22Rv1 (cell line): Measurements from ENCODE around the gene SMOC2.
"Not testable (repeated sequence)": the region's sequence is repeated elsewhere in the genome, so short reads cannot be mapped to it uniquely, and the experiment has no call there.

Experiments used
- H3K27ac ChIP-seq: fragments of 450-650 bp; 2 replicates; pipeline ENCODE4 v1.5.1; 2017
- CTCF ChIP-seq: fragments of 450-650 bp; IDR thresholded peaks from 2 replicates; pipeline ENCODE4 v1.5.1; 2017; ENCODE audit warnings: mild to moderate bottlenecking
- ZFX ChIP-seq: fragments of 450-650 bp; IDR thresholded peaks from 2 replicates; pipeline ENCODE4 v1.6.1; 2017; ENCODE audit warnings: antibody characterized with exemption, borderline replicate concordance

Gene SMOC2

GRCh38 chr6:168603234-168603633 is 162.2 kb downstream of the SMOC2 start:
- H3K27ac ChIP-seq = no peak overlapping the region
- TF ChIP-seq CTCF = no peak
- no peak for TF ChIP-seq ZFX

- H3K27ac ChIP-seq = no peak overlapping the region
- TF ChIP-seq ZFX (no peak), CTCF (no peak)
Measured at GRCh38 chr6:168605964-168606363, 165.0 kb downstream of the SMOC2 start.

- TF ChIP-seq CTCF (no peak), ZFX (no peak)
- H3K27ac ChIP-seq = no peak overlapping the region
Measured at GRCh38 chr6:168606722-168607121, 165.7 kb downstream of the SMOC2 start.

GRCh38 chr6:168607272-168608112 is 166.5 kb downstream of the SMOC2 start:
- no peak overlapping the region for H3K27ac ChIP-seq
- TF ChIP-seq CTCF (no peak), ZFX (no peak)

GRCh38 chr6:168608113-168608400 is 167.1 kb downstream of the SMOC2 start:
- no peak overlapping the region for H3K27ac ChIP-seq
- TF ChIP-seq ZFX = no peak
- TF ChIP-seq CTCF = no peak

- no peak overlapping the region for H3K27ac ChIP-seq
- no peak for TF ChIP-seq CTCF
- TF ChIP-seq ZFX = no peak
Measured at GRCh38 chr6:168609026-168609685, 168.2 kb downstream of the SMOC2 start.

GRCh38 chr6:168609914-168610490 is 169.0 kb downstream of the SMOC2 start:
- TF ChIP-seq ZFX = no peak
- TF ChIP-seq CTCF = no peak

GRCh38 chr6:168610966-168611365 is 170.0 kb downstream of the SMOC2 start:
- not testable (repeated sequence) for H3K27ac ChIP-seq

More at GRCh38 chr6:168609914-168610490, 169.0 kb downstream of the SMOC2 start:
- no peak overlapping the region for H3K27ac ChIP-seq
